ENCODE data around the gene UTY. TPM values are rescaled to one million over a fixed set of nuclear protein-coding genes. Genes with fewer than 3 reads are reported as not detected.

The UTY gene
- total RNA-seq, 5 donors from 2014 or later (not counting 1 experiment from before 2014, with no cell fraction given), result 0.06 to 104 (median 57.4) TPM; not detected in 1

- ATAC-seq (replicated peaks in 1 of 4) (no peak), DNase-seq (no peak)
- Histone ChIP-seq H3K4me1 (ENCODE audit: control insufficient read depth in 1 of 2, extremely low read depth in 1 of 2, insufficient read depth in 2 of 2, low read length in 2 of 2) (no peaks in the 10 kb centered on the region), H3K36me3 (ENCODE audit: control insufficient read depth in 2 of 2, extremely low read depth in 1 of 2, insufficient read depth in 1 of 2, low read length in 1 of 2) (peaks cover 0 to 57% of the 10 kb centered on the region in 2 donors), H3K27me3 (replicated peaks in 1 of 2; ENCODE audit: control insufficient read depth in 2 of 2, extremely low read depth in 1 of 2, insufficient read depth in 2 of 2, low read length in 1 of 2) (no peaks in the 10 kb centered on the region), H3K9me3 (no peaks in the 10 kb centered on the region), H3K4me3 (ENCODE audit: control insufficient read depth in 1 of 2, extremely low read depth in 1 of 2, low read length in 1 of 2) (no peak overlapping the region), H3K27ac (ENCODE audit: low read length) (no peak overlapping the region)
- WGBS (ENCODE audit: insufficient coverage), result 80% methylated on average over 1 of the region's 4 CpGs
- Mint-ChIP-seq H3K4me1 (peaks cover 0 to 18% (median 0%) of the 10 kb centered on the region in 3 donors), H3K27ac (no peak overlapping the region), H3K9me3 (no peaks in the 10 kb centered on the region), H3K36me3 (peaks cover 43% of the 10 kb centered on the region), H3K4me3 (no peak overlapping the region), H3K27me3 (no peaks in the 10 kb centered on the region)
- ChIA-PET CTCF (no interaction called here), POLR2A (no interaction called here)
These were observed 141.1 kb downstream of the UTY start for GRCh38 chrY:13338711-13339110.

- no peak overlapping the region for H3K4me3 ChIP-seq (ENCODE audit: control insufficient read depth in 1 of 2, extremely low read depth in 1 of 2, low read length in 1 of 2)
- ChIA-PET CTCF (no interaction called here), POLR2A (no interaction called here)
- no peaks in the 10 kb centered on the region for H3K27me3 ChIP-seq (replicated peaks in 1 of 2; ENCODE audit: control insufficient read depth in 2 of 2, extremely low read depth in 1 of 2, insufficient read depth in 2 of 2, low read length in 1 of 2)
- no peak overlapping the region for H3K27ac Mint-ChIP-seq
- no peak overlapping the region for H3K4me3 Mint-ChIP-seq
- peaks cover 0 to 24% (median 0%) of the 10 kb centered on the region in 3 donors for H3K4me1 Mint-ChIP-seq
- no peak overlapping the region for H3K27ac ChIP-seq (ENCODE audit: low read length)
- no peaks in the 10 kb centered on the region for H3K27me3 Mint-ChIP-seq
- peaks cover 0 to 50% of the 10 kb centered on the region in 2 donors for H3K36me3 ChIP-seq (ENCODE audit: control insufficient read depth in 2 of 2, extremely low read depth in 1 of 2, insufficient read depth in 1 of 2, low read length in 1 of 2)
- peaks cover 46% of the 10 kb centered on the region for H3K36me3 Mint-ChIP-seq
- ATAC-seq (replicated peaks in 1 of 4) (no peak), DNase-seq (no peak)
- no CpG with 5 or more reads among the region's 5 CpGs for WGBS (ENCODE audit: insufficient coverage)
- H3K4me1 ChIP-seq (ENCODE audit: control insufficient read depth in 1 of 2, extremely low read depth in 1 of 2, insufficient read depth in 2 of 2, low read length in 2 of 2), result no peaks in the 10 kb centered on the region
- no peaks in the 10 kb centered on the region for H3K9me3 ChIP-seq
- no peaks in the 10 kb centered on the region for H3K9me3 Mint-ChIP-seq
These were observed 141.9 kb downstream of the UTY start for GRCh38 chrY:13337934-13338333.

GRCh38 chrY:13333791-13334190 is 146.0 kb downstream of the UTY start:
- Mint-ChIP-seq H3K9me3 (no peaks in the 10 kb centered on the region), H3K4me1 (peaks cover 0 to 48% (median 0%) of the 10 kb centered on the region in 3 donors), H3K27me3 (no peaks in the 10 kb centered on the region), H3K27ac (no peak overlapping the region), H3K36me3 (peaks cover 54% of the 10 kb centered on the region), H3K4me3 (no peak overlapping the region)
- Histone ChIP-seq H3K27me3 (replicated peaks in 1 of 2; ENCODE audit: control insufficient read depth in 2 of 2, extremely low read depth in 1 of 2, insufficient read depth in 2 of 2, low read length in 1 of 2) (no peaks in the 10 kb centered on the region), H3K36me3 (ENCODE audit: control insufficient read depth in 2 of 2, extremely low read depth in 1 of 2, insufficient read depth in 1 of 2, low read length in 1 of 2) (peaks cover 0 to 26% of the 10 kb centered on the region in 2 donors), H3K4me3 (ENCODE audit: control insufficient read depth in 1 of 2, extremely low read depth in 1 of 2, low read length in 1 of 2) (no peak overlapping the region), H3K4me1 (ENCODE audit: control insufficient read depth in 1 of 2, extremely low read depth in 1 of 2, insufficient read depth in 2 of 2, low read length in 2 of 2) (peaks cover 0 to 10% of the 10 kb centered on the region in 2 experiments), H3K27ac (ENCODE audit: low read length) (no peak overlapping the region), H3K9me3 (no peaks in the 10 kb centered on the region)
- ChIA-PET CTCF (interaction anchor here in 1 of 2 donors (1.4 kb wide), 1 partner anchor 10 kb away, joined by 6 read pairs; no protein-coding TSS in a partner anchor), POLR2A (no interaction called here)
- no CpG with 5 or more reads among the region's 5 CpGs for WGBS (ENCODE audit: insufficient coverage)
- DNase-seq (no peak), ATAC-seq (replicated peaks in 1 of 4) (no peak)

GRCh38 chrY:13330651-13331050 is 149.2 kb downstream of the UTY start:
- no peak overlapping the region for H3K27ac ChIP-seq (ENCODE audit: low read length)
- ATAC-seq (replicated peaks in 1 of 4) (no peak), DNase-seq (no peak)
- 100% methylated on average over 1 of the region's 2 CpGs for WGBS (ENCODE audit: insufficient coverage)
- Mint-ChIP-seq H3K9me3 (no peaks in the 10 kb centered on the region), H3K27me3 (no peaks in the 10 kb centered on the region), H3K4me1 (peaks cover 0 to 46% (median 0%) of the 10 kb centered on the region in 3 donors), H3K27ac (no peak overlapping the region), H3K4me3 (no peak overlapping the region), H3K36me3 (peaks cover 46% of the 10 kb centered on the region)
- no peaks in the 10 kb centered on the region for H3K9me3 ChIP-seq
- ChIA-PET CTCF (interaction anchor here in 1 of 2 donors (2.0 kb wide), 1 partner anchor 13 kb away, joined by 5 read pairs; no protein-coding TSS in a partner anchor), POLR2A (no interaction called here)
- peaks cover 0 to 10% of the 10 kb centered on the region in 2 experiments for H3K4me1 ChIP-seq (ENCODE audit: control insufficient read depth in 1 of 2, extremely low read depth in 1 of 2, insufficient read depth in 2 of 2, low read length in 2 of 2)
- no peak overlapping the region for H3K4me3 ChIP-seq (ENCODE audit: control insufficient read depth in 1 of 2, extremely low read depth in 1 of 2, low read length in 1 of 2)
- no peaks in the 10 kb centered on the region for H3K27me3 ChIP-seq (replicated peaks in 1 of 2; ENCODE audit: control insufficient read depth in 2 of 2, extremely low read depth in 1 of 2, insufficient read depth in 2 of 2, low read length in 1 of 2)
- H3K36me3 ChIP-seq (ENCODE audit: control insufficient read depth in 2 of 2, extremely low read depth in 1 of 2, insufficient read depth in 1 of 2, low read length in 1 of 2), result peaks cover 0 to 26% of the 10 kb centered on the region in 2 donors

GRCh38 chrY:13312966-13313365 is 166.9 kb downstream of the UTY start:
- Histone ChIP-seq H3K4me3 (ENCODE audit: control insufficient read depth in 1 of 2, extremely low read depth in 1 of 2, low read length in 1 of 2) (no peak overlapping the region), H3K36me3 (ENCODE audit: control insufficient read depth in 2 of 2, extremely low read depth in 1 of 2, insufficient read depth in 1 of 2, low read length in 1 of 2) (peaks cover 0 to 10% of the 10 kb centered on the region in 2 donors), H3K27ac (ENCODE audit: low read length) (no peak overlapping the region), H3K9me3 (no peaks in the 10 kb centered on the region), H3K27me3 (replicated peaks in 1 of 2; ENCODE audit: control insufficient read depth in 2 of 2, extremely low read depth in 1 of 2, insufficient read depth in 2 of 2, low read length in 1 of 2) (no peaks in the 10 kb centered on the region), H3K4me1 (ENCODE audit: control insufficient read depth in 1 of 2, extremely low read depth in 1 of 2, insufficient read depth in 2 of 2, low read length in 2 of 2) (no peaks in the 10 kb centered on the region)
- Mint-ChIP-seq H3K4me1 (peaks cover 0 to 7% (median 0%) of the 10 kb centered on the region in 3 donors), H3K4me3 (no peak overlapping the region), H3K36me3 (peaks cover 42% of the 10 kb centered on the region), H3K9me3 (no peaks in the 10 kb centered on the region), H3K27me3 (no peaks in the 10 kb centered on the region), H3K27ac (no peak overlapping the region)
- ATAC-seq (replicated peaks in 1 of 4), result no peak
- ChIA-PET POLR2A (no interaction called here), CTCF (no interaction called here)
- DNase-seq, result no peak
- no CpG with 5 or more reads among the region's 1 CpG for WGBS (ENCODE audit: insufficient coverage)

- H3K36me3 ChIP-seq (ENCODE audit: control insufficient read depth in 2 of 2, extremely low read depth in 1 of 2, insufficient read depth in 1 of 2, low read length in 1 of 2), result peaks cover 0 to 7% of the 10 kb centered on the region in 2 donors
- H3K4me3 ChIP-seq (ENCODE audit: control insufficient read depth in 1 of 2, extremely low read depth in 1 of 2, low read length in 1 of 2), result no peak overlapping the region
- no peak for ATAC-seq (replicated peaks in 1 of 4)
- no peaks in the 10 kb centered on the region for H3K27me3 Mint-ChIP-seq
- no peaks in the 10 kb centered on the region for H3K27me3 ChIP-seq (replicated peaks in 1 of 2; ENCODE audit: control insufficient read depth in 2 of 2, extremely low read depth in 1 of 2, insufficient read depth in 2 of 2, low read length in 1 of 2)
- no peaks in the 10 kb centered on the region for H3K4me1 ChIP-seq (ENCODE audit: control insufficient read depth in 1 of 2, extremely low read depth in 1 of 2, insufficient read depth in 2 of 2, low read length in 2 of 2)
- H3K27ac Mint-ChIP-seq, result no peak overlapping the region
- no peak for DNase-seq
- no CpG with 5 or more reads among the region's 2 CpGs for WGBS (ENCODE audit: insufficient coverage)
- CTCF ChIA-PET, result no interaction called here
- H3K9me3 Mint-ChIP-seq, result no peaks in the 10 kb centered on the region
- no peak overlapping the region for H3K4me3 Mint-ChIP-seq
- H3K27ac ChIP-seq (ENCODE audit: low read length), result no peak overlapping the region
- peaks cover 0 to 18% (median 0%) of the 10 kb centered on the region in 3 donors for H3K4me1 Mint-ChIP-seq
- H3K36me3 Mint-ChIP-seq, result peaks cover 35% of the 10 kb centered on the region
- POLR2A ChIA-PET, result no interaction called here
- H3K9me3 ChIP-seq, result no peaks in the 10 kb centered on the region
These were observed 171.9 kb downstream of the UTY start for GRCh38 chrY:13307959-13308358.

GRCh38 chrY:13300795-13301194 is 179.0 kb downstream of the UTY start:
- Histone ChIP-seq H3K4me1 (ENCODE audit: control insufficient read depth in 1 of 2, extremely low read depth in 1 of 2, insufficient read depth in 2 of 2, low read length in 2 of 2) (no peaks in the 10 kb centered on the region), H3K36me3 (ENCODE audit: control insufficient read depth in 2 of 2, extremely low read depth in 1 of 2, insufficient read depth in 1 of 2, low read length in 1 of 2) (peaks cover 0 to 31% of the 10 kb centered on the region in 2 donors), H3K27ac (ENCODE audit: low read length) (no peak overlapping the region), H3K27me3 (replicated peaks in 1 of 2; ENCODE audit: control insufficient read depth in 2 of 2, extremely low read depth in 1 of 2, insufficient read depth in 2 of 2, low read length in 1 of 2) (no peaks in the 10 kb centered on the region), H3K4me3 (ENCODE audit: control insufficient read depth in 1 of 2, extremely low read depth in 1 of 2, low read length in 1 of 2) (no peak overlapping the region), H3K9me3 (no peaks in the 10 kb centered on the region)
- H3K27me3 Mint-ChIP-seq, result no peaks in the 10 kb centered on the region
- ATAC-seq (replicated peaks in 1 of 4) (no peak), DNase-seq (no peak)
- H3K27ac Mint-ChIP-seq, result no peak overlapping the region
- peaks cover 0 to 6% (median 0%) of the 10 kb centered on the region in 3 donors for H3K4me1 Mint-ChIP-seq
- no peak overlapping the region for H3K4me3 Mint-ChIP-seq
- CTCF ChIA-PET, result no interaction called here
- H3K36me3 Mint-ChIP-seq, result peaks cover 29% of the 10 kb centered on the region
- no CpG with 5 or more reads among the region's 4 CpGs for WGBS (ENCODE audit: insufficient coverage)
- POLR2A ChIA-PET, result no interaction called here
- H3K9me3 Mint-ChIP-seq, result no peaks in the 10 kb centered on the region

All from T-cell (primary cell).